Panc1 (cell line): Measurements from ENCODE around the gene HOXC9. TPM values are rescaled to one million over a fixed set of nuclear protein-coding genes. Genes with fewer than 3 reads are reported as not detected.

ENCODE experiments used
- ATAC-seq: fragments of 200-7000 bp; cut with Tn5 transposase; 2 replicates; pipeline ENCODE4 v1.9.1; 2020; ENCODE audit warnings: mild to moderate bottlenecking, moderate library complexity
- BruUV-seq: library from RNA; stranded (reverse); fragments of 400-500 nt; replicated peaks from 2 replicates; lab custom pipeline; 2021; lab: Mats Ljungman, UMichigan
- CTCF ChIA-PET: fragments of 300-600 bp; sonication (Branson Sonifier 250); formaldehyde crosslinking; loops from one replicate; lab custom pipeline; 2022; ENCODE audit warnings: antibody characterized with exemption; lab: Charles Lee
- POLR2A ChIA-PET: fragments of 300-600 bp; sonication (Branson Sonifier 250); formaldehyde crosslinking; loops from one replicate; lab custom pipeline; 2022; ENCODE audit warnings: antibody characterized with exemption; lab: Charles Lee
- DNase-seq: peaks from one replicate; pipeline ENCODE4 v3.0.0-alpha.2; 2010; ENCODE audit warnings: low read depth, low spot score
- H3K27ac ChIP-seq: 2 replicates; pipeline ENCODE4 v1.5.1; 2011; ENCODE audit warnings: mild to moderate bottlenecking, low read length, inconsistent platforms
- H3K27me3 ChIP-seq: fragments of 200-500 bp; sonication (Bioruptor generic); 2 replicates; pipeline ENCODE4 v1.6.0; 2014; ENCODE audit warnings: low read length, inconsistent platforms; ENCODE audit not compliant: control insufficient read depth, insufficient read depth
- H3K36me3 ChIP-seq: fragments of 200-500 bp; sonication (Bioruptor generic); 2 replicates; pipeline ENCODE4 v1.5.1; 2014; ENCODE audit warnings: inconsistent platforms, mild to moderate bottlenecking, low read length, moderate library complexity; ENCODE audit not compliant: control insufficient read depth, insufficient read depth
- H3K4me1 ChIP-seq: 2 replicates; pipeline ENCODE4 v1.5.1; 2011; ENCODE audit warnings: inconsistent platforms, mild to moderate bottlenecking, low read length, moderate library complexity; ENCODE audit not compliant: control insufficient read depth, insufficient read depth
- H3K4me3 ChIP-seq, 2 experiments: 2 replicates each; pipeline ENCODE4 v1.5.1; 2011 to 2012; ENCODE audit warnings: low read depth in 2 of 2, low read length in 2 of 2, mild to moderate bottlenecking in 2 of 2, inconsistent platforms in 1 of 2, moderate library complexity in 1 of 2
- H3K9me3 ChIP-seq: fragments of 200-500 bp; sonication (Bioruptor generic); 2 replicates; pipeline ENCODE4 v1.5.1; 2014; ENCODE audit warnings: low read depth, mild to moderate bottlenecking, inconsistent platforms, low read length, moderate library complexity; ENCODE audit not compliant: control insufficient read depth, insufficient read depth
- POLR2AphosphoS5 ChIP-seq: IDR thresholded peaks from 2 replicates; pipeline ENCODE4 v1.6.1; 2012; ENCODE audit warnings: mild to moderate bottlenecking, low read depth, low read length, moderate library complexity
- SIN3A ChIP-seq: IDR thresholded peaks from 2 replicates; pipeline ENCODE4 v1.6.1; 2012; ENCODE audit warnings: low read depth, mild to moderate bottlenecking, low read length, moderate library complexity, borderline replicate concordance; ENCODE audit not compliant: insufficient read depth
- TCF7L2 ChIP-seq: IDR thresholded peaks from 2 replicates; pipeline ENCODE4 v1.6.1; 2011; ENCODE audit warnings: mild to moderate bottlenecking, low read depth, low read length, inconsistent platforms
- in situ Hi-C: cut with HindIII; loops from 2 replicates; pipeline ENCODE4 v1.10.0; 2016; ENCODE audit warnings: low sequenced_read_pairs, low pct_unique_long_range_greater_than_20kb
- intact Hi-C: fragments of 100-400 bp; cut with micrococcal nuclease; formaldehyde crosslinking; loops from one replicate; pipeline ENCODE4 v1.10.0; 2022; ENCODE audit not compliant: unreplicated experiment
- total RNA-seq: library from RNA; stranded (reverse); gene quantifications from one replicate; pipeline ENCODE4 v1.2.1, GENCODE V29; 2021; ENCODE audit not compliant: unreplicated experiment
- TF ChIP-seq, protein P1 (sequence below): fragments of 450-650 bp; IDR thresholded peaks from 2 replicates; pipeline ENCODE4 v1.5.1; 2017; ENCODE audit warnings: mild to moderate bottlenecking
- TF ChIP-seq, protein P2 (sequence below), 2 experiments: IDR thresholded peaks; 2 replicates each; pipeline ENCODE4 v1.6.1; 2011 to 2012; ENCODE audit warnings: low read depth in 2 of 2, control low read depth in 1 of 2, low read length in 1 of 2, mild to moderate bottlenecking in 1 of 2, moderate library complexity in 1 of 2; ENCODE audit not compliant: insufficient read depth in 1 of 2

Gene HOXC9
- total RNA-seq, 1 experiment from 2014 or later, result 37.2 TPM

DNA sequence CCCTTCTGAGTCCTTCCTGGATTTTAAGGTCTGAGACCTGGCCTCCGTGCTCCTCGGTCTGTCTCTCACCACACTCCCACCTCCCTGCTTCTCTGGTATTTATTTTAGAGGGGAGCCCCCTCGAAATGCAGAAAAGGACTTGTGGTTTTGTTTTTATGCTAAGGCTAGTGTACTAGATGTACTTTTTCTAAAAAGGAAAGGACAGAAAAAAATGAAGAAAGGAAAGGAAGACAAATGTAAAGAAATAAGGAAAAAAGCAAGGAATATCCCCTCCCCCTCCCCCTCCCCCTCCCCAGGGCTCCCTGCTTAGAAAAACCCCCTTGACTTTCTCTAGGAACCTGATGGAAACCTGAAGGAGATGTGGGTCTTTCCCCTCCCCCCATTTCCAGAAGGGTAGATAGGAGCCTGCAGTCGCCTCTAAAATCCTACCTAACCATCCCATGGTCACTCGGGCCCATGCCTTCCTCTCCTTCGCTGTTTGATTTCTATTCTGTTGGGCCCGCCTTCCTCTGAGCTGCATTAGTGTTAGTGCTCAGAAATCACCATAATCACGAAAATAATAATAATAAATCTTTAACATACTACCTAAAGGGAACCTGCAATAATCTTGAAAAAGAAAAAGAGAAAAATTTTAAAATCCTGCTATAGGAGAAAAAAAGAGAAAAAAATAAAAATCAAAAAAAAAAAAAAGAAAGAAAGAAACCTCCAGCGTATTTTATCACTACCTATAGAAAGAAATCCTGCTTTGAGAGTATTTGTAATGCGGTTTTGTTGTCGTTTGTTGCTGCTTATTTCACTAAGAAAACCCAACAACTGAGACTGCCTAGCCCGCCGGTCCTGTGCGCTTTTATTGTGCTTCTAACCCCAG lies 11.9 kb downstream of the HOXC9 start:
- Histone ChIP-seq H3K27ac (peak overlapping the region; percentile 92), H3K36me3 (peaks cover 2% of the 10 kb centered on the region; the same call in 1 of the 2 replicates), H3K4me1 (peaks cover 60% of the 10 kb centered on the region), H3K9me3 (no peaks in the 10 kb centered on the region), H3K27me3 (no peaks in the 10 kb centered on the region), H3K4me3 (peak overlapping the region; percentile 47 to 61)
- in situ Hi-C loops (no loop called here), intact Hi-C loops (no loop called here)
- ATAC-seq, result no peak
- ChIA-PET CTCF (interaction anchor here (0.7 to 1.6 kb wide), 4 partner anchors 16 to 195 kb away, joined by 3 to 6 read pairs (median 4); no protein-coding TSS in a partner anchor), POLR2A (interaction anchor here (0.5 to 0.6 kb wide), 2 partner anchors 180 to 284 kb away, joined by 5 to 9 read pairs; no protein-coding TSS in a partner anchor)
- TF ChIP-seq, protein P1, sequence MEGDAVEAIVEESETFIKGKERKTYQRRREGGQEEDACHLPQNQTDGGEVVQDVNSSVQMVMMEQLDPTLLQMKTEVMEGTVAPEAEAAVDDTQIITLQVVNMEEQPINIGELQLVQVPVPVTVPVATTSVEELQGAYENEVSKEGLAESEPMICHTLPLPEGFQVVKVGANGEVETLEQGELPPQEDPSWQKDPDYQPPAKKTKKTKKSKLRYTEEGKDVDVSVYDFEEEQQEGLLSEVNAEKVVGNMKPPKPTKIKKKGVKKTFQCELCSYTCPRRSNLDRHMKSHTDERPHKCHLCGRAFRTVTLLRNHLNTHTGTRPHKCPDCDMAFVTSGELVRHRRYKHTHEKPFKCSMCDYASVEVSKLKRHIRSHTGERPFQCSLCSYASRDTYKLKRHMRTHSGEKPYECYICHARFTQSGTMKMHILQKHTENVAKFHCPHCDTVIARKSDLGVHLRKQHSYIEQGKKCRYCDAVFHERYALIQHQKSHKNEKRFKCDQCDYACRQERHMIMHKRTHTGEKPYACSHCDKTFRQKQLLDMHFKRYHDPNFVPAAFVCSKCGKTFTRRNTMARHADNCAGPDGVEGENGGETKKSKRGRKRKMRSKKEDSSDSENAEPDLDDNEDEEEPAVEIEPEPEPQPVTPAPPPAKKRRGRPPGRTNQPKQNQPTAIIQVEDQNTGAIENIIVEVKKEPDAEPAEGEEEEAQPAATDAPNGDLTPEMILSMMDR, result no peak
- TF ChIP-seq TCF7L2 (no peak), POLR2AphosphoS5 (0 out of 2 replicates have a peak, but pooled peaks have one; percentile 17), SIN3A (no peak)
- TF ChIP-seq, protein P2, sequence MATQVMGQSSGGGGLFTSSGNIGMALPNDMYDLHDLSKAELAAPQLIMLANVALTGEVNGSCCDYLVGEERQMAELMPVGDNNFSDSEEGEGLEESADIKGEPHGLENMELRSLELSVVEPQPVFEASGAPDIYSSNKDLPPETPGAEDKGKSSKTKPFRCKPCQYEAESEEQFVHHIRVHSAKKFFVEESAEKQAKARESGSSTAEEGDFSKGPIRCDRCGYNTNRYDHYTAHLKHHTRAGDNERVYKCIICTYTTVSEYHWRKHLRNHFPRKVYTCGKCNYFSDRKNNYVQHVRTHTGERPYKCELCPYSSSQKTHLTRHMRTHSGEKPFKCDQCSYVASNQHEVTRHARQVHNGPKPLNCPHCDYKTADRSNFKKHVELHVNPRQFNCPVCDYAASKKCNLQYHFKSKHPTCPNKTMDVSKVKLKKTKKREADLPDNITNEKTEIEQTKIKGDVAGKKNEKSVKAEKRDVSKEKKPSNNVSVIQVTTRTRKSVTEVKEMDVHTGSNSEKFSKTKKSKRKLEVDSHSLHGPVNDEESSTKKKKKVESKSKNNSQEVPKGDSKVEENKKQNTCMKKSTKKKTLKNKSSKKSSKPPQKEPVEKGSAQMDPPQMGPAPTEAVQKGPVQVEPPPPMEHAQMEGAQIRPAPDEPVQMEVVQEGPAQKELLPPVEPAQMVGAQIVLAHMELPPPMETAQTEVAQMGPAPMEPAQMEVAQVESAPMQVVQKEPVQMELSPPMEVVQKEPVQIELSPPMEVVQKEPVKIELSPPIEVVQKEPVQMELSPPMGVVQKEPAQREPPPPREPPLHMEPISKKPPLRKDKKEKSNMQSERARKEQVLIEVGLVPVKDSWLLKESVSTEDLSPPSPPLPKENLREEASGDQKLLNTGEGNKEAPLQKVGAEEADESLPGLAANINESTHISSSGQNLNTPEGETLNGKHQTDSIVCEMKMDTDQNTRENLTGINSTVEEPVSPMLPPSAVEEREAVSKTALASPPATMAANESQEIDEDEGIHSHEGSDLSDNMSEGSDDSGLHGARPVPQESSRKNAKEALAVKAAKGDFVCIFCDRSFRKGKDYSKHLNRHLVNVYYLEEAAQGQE (IDR thresholded peaks at IDR 0.05; ENCODE audit: insufficient read depth in 1 of 2, low read depth in 2 of 2, low read length in 1 of 2), result no peak
- TSS peak; percentile 27 for BruUV-seq
- DNase-seq, result no peak

DNA sequence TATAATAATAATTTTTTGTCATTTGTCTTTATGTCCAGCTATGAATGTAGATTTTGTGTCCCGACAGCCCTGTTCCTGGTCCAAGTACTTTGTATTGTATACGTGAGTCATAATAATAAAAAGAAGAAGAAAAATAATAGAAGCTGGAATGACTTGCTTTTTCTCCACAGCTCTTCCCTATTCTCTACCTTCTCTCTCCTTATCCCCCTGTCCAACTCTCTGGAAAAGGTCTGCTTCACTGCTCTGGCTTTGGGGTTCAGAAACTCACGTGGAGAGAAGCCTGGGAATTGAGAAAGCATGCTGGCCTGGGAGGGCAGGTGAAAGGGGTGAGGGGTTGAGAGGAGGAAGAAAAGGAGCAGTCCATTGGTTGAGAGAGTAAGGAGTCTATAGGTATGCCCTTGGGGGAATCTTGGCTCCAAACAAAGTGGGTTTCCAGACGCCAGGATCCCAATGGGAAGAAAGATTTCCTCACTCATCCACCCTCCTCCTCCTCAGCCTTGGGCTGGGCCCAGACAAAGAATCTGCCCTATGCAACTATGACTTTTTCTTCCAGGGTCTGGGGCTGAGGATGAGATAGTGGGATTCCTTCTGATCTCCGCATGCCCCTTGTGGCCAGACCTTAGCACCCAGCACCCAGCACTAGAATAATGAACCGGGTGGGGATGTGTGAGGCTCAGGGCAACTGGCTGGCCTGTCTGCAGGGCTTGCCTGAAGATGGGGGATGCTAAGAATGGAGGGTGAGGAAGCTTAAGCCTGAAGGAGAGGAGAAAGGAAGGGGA lies 12.9 kb downstream of the HOXC9 start:
- H3K4me3 ChIP-seq, result peak overlapping the region in 1 of 2 experiments; percentile 35; a peak in 2 of 4 replicates
- ATAC-seq (peak; percentile 10), DNase-seq (no peak)
- peak overlapping the region; percentile 92 for H3K27ac ChIP-seq
- peaks cover 2% of the 10 kb centered on the region; the same call in 1 of the 2 replicates for H3K36me3 ChIP-seq
- peaks cover 51% of the 10 kb centered on the region for H3K4me1 ChIP-seq
- BruUV-seq, result no TSS peak
- no peaks in the 10 kb centered on the region for H3K9me3 ChIP-seq
- ChIA-PET CTCF (interaction anchor here (0.6 to 1.6 kb wide), 3 partner anchors 125 to 256 kb away, joined by 3 to 5 read pairs (median 3); no protein-coding TSS in a partner anchor), POLR2A (interaction anchor here (0.5 to 0.6 kb wide), 2 partner anchors 242 to 285 kb away, joined by 5 to 9 read pairs; no protein-coding TSS in a partner anchor)
- in situ Hi-C loops, result no loop called here
- TF ChIP-seq SIN3A (no peak), TCF7L2 (peak; percentile 43; the same call in 1 of the 2 replicates)
- TF ChIP-seq, protein P2 (IDR thresholded peaks at IDR 0.05; ENCODE audit: insufficient read depth in 1 of 2, low read depth in 2 of 2, low read length in 1 of 2), result 0 out of 4 replicates have a peak, but pooled peaks of 1 of the 2 experiments have one; percentile 24
- TF ChIP-seq, protein P1, result peak; percentile 54
- intact Hi-C loops, result no loop called here
- no peaks in the 10 kb centered on the region for H3K27me3 ChIP-seq
